Measurements from ENCODE around the gene ASMTL.

DNA sequence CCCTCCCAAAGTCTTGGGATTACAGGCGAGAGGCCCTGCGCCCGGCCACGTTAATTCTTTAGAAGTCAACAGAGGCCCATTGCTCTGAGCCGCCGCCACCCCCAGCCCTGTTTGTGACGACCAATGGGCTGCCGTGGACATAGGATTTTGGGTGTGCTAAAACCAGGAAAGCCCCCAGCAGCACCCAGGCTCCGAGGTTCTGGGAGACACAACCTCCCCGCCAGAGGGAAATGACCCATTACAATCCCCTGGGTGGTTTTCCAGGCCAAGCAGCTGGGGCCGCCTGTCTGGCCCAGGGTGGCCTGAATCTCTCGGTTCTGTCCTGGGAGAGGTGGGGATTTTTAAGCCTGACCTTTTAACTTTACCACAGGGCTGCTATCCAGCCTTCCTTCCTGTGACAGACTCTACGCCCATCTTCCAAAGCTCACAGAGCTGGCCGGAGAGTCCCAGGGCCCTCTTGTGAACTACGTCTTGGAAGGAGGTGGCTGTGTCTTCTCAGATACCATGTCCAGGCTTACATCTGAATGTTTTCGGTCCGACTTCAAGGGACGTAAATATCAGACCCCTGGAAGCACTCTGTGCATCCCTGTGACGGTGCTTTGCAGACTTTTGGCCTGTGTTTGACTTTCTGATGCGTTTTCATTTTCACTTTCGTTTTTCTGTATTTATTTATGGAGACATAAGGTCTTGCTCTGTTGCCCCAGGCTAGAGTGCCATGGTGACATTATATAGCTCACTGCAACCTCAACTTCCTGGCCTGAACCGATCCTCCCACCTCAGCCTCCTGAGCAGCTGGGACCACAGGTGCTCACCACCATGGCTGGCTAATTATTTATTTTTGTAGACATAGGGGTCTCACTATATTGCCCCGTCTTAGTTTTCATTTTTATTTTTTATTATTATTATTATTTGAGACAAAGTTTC is 48.3 kb upstream of the ASMTL start:
- TF ChIP-seq, protein P1, sequence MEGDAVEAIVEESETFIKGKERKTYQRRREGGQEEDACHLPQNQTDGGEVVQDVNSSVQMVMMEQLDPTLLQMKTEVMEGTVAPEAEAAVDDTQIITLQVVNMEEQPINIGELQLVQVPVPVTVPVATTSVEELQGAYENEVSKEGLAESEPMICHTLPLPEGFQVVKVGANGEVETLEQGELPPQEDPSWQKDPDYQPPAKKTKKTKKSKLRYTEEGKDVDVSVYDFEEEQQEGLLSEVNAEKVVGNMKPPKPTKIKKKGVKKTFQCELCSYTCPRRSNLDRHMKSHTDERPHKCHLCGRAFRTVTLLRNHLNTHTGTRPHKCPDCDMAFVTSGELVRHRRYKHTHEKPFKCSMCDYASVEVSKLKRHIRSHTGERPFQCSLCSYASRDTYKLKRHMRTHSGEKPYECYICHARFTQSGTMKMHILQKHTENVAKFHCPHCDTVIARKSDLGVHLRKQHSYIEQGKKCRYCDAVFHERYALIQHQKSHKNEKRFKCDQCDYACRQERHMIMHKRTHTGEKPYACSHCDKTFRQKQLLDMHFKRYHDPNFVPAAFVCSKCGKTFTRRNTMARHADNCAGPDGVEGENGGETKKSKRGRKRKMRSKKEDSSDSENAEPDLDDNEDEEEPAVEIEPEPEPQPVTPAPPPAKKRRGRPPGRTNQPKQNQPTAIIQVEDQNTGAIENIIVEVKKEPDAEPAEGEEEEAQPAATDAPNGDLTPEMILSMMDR (optimal IDR thresholded peaks at IDR 0.05 in 1 of 3, IDR thresholded peaks at IDR 0.05 in 1 of 3, conservative IDR thresholded peaks at IDR 0.05 in 1 of 3; ENCODE audit: extremely low read depth in 1 of 3, insufficient read depth in 2 of 3, low read length in 3 of 3) = no peak
- TF ChIP-seq EZH2 (IDR thresholded peaks at IDR 0.05; ENCODE audit: low read length) = no peak
